HepG2 (cell line): ENCODE measurements around the gene MXRA8. TPM values are rescaled to one million over a fixed set of nuclear protein-coding genes. Genes with fewer than 3 reads are reported as not detected.

Experiments
- GLMP ChIP-seq: sonication (generic); formaldehyde crosslinking; IDR thresholded peaks from 2 replicates; pipeline ENCODE4 v1.9.0; 2021; ENCODE audit warnings: missing genetic modification reagents, mild to moderate bottlenecking, borderline replicate concordance
- HDAC1 ChIP-seq: sonication (generic); formaldehyde crosslinking; IDR thresholded peaks from 2 replicates; pipeline ENCODE4 v1.5.1; 2020; ENCODE audit warnings: mild to moderate bottlenecking, missing genetic modification reagents
- MAFK ChIP-seq, 2 experiments: IDR thresholded peaks in 1 of 2; conservative IDR thresholded peaks in 1 of 2; 2 replicates each; pipeline ENCODE4 v1.6.1; 2011; ENCODE audit warnings: improper control_type of control experiment in 2 of 2, low read length in 2 of 2
- MAX ChIP-seq: IDR thresholded peaks from 2 replicates; pipeline ENCODE4 v1.6.1; 2012; ENCODE audit warnings: inconsistent platforms
- NFIB ChIP-seq: sonication (generic); formaldehyde crosslinking; IDR thresholded peaks from 2 replicates; pipeline ENCODE4 v1.9.0; 2021; ENCODE audit warnings: missing genetic modification reagents, mild to moderate bottlenecking, borderline replicate concordance
- NFIC ChIP-seq: IDR thresholded peaks from 2 replicates; pipeline ENCODE4 v1.6.1; 2012; ENCODE audit warnings: mild to moderate bottlenecking, low read length, inconsistent platforms
- ONECUT2 ChIP-seq: sonication (generic); formaldehyde crosslinking; IDR thresholded peaks from 2 replicates; pipeline ENCODE4 v1.4.0; 2020; ENCODE audit warnings: missing genetic modification reagents
- SALL2 ChIP-seq: sonication (generic); formaldehyde crosslinking; IDR thresholded peaks from 2 replicates; pipeline ENCODE4 v1.8.1; 2023; ENCODE audit warnings: mild to moderate bottlenecking, missing genetic modification reagents, inconsistent platforms
- SNAI1 ChIP-seq: sonication (generic); formaldehyde crosslinking; IDR thresholded peaks from 2 replicates; pipeline ENCODE4 v1.5.0; 2020; ENCODE audit warnings: mild to moderate bottlenecking, missing genetic modification reagents, borderline replicate concordance
- SOX13 ChIP-seq, 3 experiments: fragments of 450-650 bp in 1 of 3; sonication (generic) in 1 of 3; formaldehyde crosslinking in 1 of 3; IDR thresholded peaks in 2 of 3; conservative IDR thresholded peaks in 1 of 3; 2 replicates each; pipeline versions ENCODE4 v1.5.0 to v1.6.1; 2016 to 2020; ENCODE audit warnings: antibody characterized with exemption in 1 of 3, mild to moderate bottlenecking in 1 of 3, missing compliant biosample characterization in 1 of 3, missing genetic modification reagents in 1 of 3, moderate library complexity in 1 of 3
- TBP ChIP-seq: sonication (generic); formaldehyde crosslinking; IDR thresholded peaks from 2 replicates; pipeline ENCODE4 v1.5.0; 2020; ENCODE audit warnings: missing genetic modification reagents
- TRIM24 ChIP-seq: sonication (generic); formaldehyde crosslinking; IDR thresholded peaks from 2 replicates; pipeline ENCODE4 v1.8.0; 2022; ENCODE audit warnings: mild to moderate bottlenecking, missing genetic modification reagents
- ZNF44 ChIP-seq: sonication (generic); formaldehyde crosslinking; IDR thresholded peaks from 2 replicates; pipeline ENCODE4 v1.5.1; 2020; ENCODE audit warnings: mild to moderate bottlenecking, missing genetic modification reagents
- ZNF460 ChIP-seq: sonication (generic); formaldehyde crosslinking; IDR thresholded peaks from 2 replicates; pipeline ENCODE4 v1.5.1; 2020; ENCODE audit warnings: missing genetic modification reagents, mild to moderate bottlenecking, borderline replicate concordance
- ZNF574 ChIP-seq: sonication (generic); formaldehyde crosslinking; IDR thresholded peaks from 2 replicates; pipeline ENCODE4 v1.4.0; 2020; ENCODE audit warnings: missing genetic modification reagents
- ZNF577 ChIP-seq: sonication (generic); formaldehyde crosslinking; IDR thresholded peaks from 2 replicates; pipeline ENCODE4 v1.4.0; 2020; ENCODE audit warnings: mild to moderate bottlenecking, low read depth, missing genetic modification reagents, borderline replicate concordance
- ZNF619 ChIP-seq: sonication (generic); formaldehyde crosslinking; IDR thresholded peaks from 2 replicates; pipeline ENCODE4 v1.4.0; 2020; ENCODE audit warnings: mild to moderate bottlenecking, missing genetic modification reagents
- ZNF790 ChIP-seq: sonication (generic); formaldehyde crosslinking; IDR thresholded peaks from 2 replicates; pipeline ENCODE4 v1.8.0; 2022; ENCODE audit warnings: missing genetic modification reagents, mild to moderate bottlenecking, borderline replicate concordance
- polyA plus RNA-seq, 8 experiments: library from polyadenylated mRNA; depleted of rRNA in 3 of 8; stranded (reverse) in 7 of 8; unstranded in 1 of 8; fragments of >200 nt; fragmentation: Illumina TruSeq in 4 of 8; extraction: Trizol in 4 of 8; gene quantifications; 2 replicates each; pipeline versions ENCODE4 v1.2.1 to v1.2.3, GENCODE V29; 2011 to 2016; ENCODE audit warnings: low read depth in 4 of 8, missing spikeins in 1 of 8, mixed read lengths in 1 of 8; ENCODE audit not compliant: insufficient read depth in 1 of 8
- total RNA-seq, 5 experiments: library from RNA; depleted of rRNA; stranded (reverse); fragments of >200 nt; fragmentation: Illumina TruSeq; extraction: Trizol; gene quantifications; 2 replicates each; pipeline ENCODE4 v1.2.3, GENCODE V29; 2016; ENCODE audit warnings: low read depth in 1 of 5
- TF ChIP-seq, protein P1 (sequence below): IDR thresholded peaks from 2 replicates; pipeline ENCODE4 v1.6.1; 2016; ENCODE audit warnings: low read depth
- TF ChIP-seq, protein P2 (sequence below): sonication (generic); formaldehyde crosslinking; conservative IDR thresholded peaks from 2 replicates; pipeline ENCODE4 v1.4.0; 2020; ENCODE audit warnings: missing genetic modification reagents
- TF ChIP-seq, protein P3 (sequence below): sonication (generic); formaldehyde crosslinking; IDR thresholded peaks from 2 replicates; pipeline ENCODE4 v1.5.0; 2020; ENCODE audit warnings: mild to moderate bottlenecking, missing genetic modification reagents

The MXRA8 gene
- total and polyA plus RNA-seq, 2 of the 13 experiments (the other 11 are each of a cell fraction or from before 2014, with no cell fraction given) = 19.8 to 44.8 TPM

DNA sequence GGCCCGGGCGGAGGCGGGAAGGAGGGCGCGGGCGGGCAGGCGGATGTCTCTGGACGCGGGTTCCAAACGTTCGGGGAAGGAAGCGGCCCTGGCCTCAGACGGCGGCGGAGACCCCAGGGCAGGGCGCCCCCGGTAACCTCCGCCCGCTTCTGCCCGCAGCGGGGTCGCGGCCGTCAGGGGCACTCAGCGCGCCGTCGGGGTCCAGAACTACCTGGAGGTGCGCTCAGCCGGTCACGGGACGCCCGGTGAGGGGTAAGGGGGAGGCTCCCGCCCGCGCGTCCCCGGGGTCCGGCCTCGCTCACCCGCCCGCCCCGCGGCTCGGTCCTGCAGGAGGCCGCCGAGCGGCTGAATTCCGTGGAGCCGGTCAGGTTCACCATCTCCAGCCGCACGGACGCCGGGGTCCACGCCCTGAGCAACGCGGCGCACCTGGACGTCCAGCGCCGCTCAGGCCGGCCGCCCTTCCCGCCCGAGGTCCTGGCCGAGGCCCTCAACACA is 49.6 kb downstream of the MXRA8 start (continued):
- TF ChIP-seq, protein P1, sequence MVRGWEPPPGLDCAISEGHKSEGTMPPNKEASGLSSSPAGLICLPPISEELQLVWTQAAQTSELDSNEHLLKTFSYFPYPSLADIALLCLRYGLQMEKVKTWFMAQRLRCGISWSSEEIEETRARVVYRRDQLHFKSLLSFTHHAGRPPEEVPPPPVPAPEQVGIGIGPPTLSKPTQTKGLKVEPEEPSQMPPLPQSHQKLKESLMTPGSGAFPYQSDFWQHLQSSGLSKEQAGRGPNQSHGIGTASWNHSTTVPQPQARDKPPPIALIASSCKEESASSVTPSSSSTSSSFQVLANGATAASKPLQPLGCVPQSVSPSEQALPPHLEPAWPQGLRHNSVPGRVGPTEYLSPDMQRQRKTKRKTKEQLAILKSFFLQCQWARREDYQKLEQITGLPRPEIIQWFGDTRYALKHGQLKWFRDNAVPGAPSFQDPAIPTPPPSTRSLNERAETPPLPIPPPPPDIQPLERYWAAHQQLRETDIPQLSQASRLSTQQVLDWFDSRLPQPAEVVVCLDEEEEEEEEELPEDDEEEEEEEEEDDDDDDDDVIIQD (CRISPR knock-in tag) = no peak
- no peak for TF ChIP-seq SALL2
- TF ChIP-seq, protein P2, sequence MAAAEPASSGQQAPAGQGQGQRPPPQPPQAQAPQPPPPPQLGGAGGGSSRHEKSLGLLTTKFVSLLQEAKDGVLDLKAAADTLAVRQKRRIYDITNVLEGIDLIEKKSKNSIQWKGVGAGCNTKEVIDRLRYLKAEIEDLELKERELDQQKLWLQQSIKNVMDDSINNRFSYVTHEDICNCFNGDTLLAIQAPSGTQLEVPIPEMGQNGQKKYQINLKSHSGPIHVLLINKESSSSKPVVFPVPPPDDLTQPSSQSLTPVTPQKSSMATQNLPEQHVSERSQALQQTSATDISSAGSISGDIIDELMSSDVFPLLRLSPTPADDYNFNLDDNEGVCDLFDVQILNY (CRISPR knock-in tag) = no peak
- no peak for TF ChIP-seq ZNF574
- no peak for TF ChIP-seq MAFK (conservative IDR thresholded peaks at IDR 0.05 in 1 of 2, IDR thresholded peaks at IDR 0.05 in 1 of 2; ENCODE audit: low read length in 2 of 2)
- TF ChIP-seq ZNF577 (CRISPR knock-in tag) = no peak
- no peak for TF ChIP-seq TBP (CRISPR knock-in tag)
- TF ChIP-seq ZNF619 = no peak
- no peak for TF ChIP-seq SOX13 (IDR thresholded peaks at IDR 0.05)
- no peak for TF ChIP-seq SOX13 (CRISPR knock-in tag; conservative IDR thresholded peaks at IDR 0.05 in 1 of 2, IDR thresholded peaks at IDR 0.05 in 1 of 2)
- no peak for TF ChIP-seq ZNF44 (CRISPR knock-in tag)
- TF ChIP-seq GLMP = no peak
- TF ChIP-seq, protein P3, sequence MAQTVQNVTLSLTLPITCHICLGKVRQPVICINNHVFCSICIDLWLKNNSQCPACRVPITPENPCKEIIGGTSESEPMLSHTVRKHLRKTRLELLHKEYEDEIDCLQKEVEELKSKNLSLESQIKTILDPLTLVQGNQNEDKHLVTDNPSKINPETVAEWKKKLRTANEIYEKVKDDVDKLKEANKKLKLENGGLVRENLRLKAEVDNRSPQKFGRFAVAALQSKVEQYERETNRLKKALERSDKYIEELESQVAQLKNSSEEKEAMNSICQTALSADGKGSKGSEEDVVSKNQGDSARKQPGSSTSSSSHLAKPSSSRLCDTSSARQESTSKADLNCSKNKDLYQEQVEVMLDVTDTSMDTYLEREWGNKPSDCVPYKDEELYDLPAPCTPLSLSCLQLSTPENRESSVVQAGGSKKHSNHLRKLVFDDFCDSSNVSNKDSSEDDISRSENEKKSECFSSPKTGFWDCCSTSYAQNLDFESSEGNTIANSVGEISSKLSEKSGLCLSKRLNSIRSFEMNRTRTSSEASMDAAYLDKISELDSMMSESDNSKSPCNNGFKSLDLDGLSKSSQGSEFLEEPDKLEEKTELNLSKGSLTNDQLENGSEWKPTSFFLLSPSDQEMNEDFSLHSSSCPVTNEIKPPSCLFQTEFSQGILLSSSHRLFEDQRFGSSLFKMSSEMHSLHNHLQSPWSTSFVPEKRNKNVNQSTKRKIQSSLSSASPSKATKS = no peak
- TF ChIP-seq SNAI1 (CRISPR knock-in tag) = no peak
- TF ChIP-seq HDAC1 (CRISPR knock-in tag) = no peak
- TF ChIP-seq NFIB (CRISPR knock-in tag) = no peak
- no peak for TF ChIP-seq MAX
- no peak for TF ChIP-seq ZNF460 (CRISPR knock-in tag)
- peak; percentile 91 for TF ChIP-seq ZNF790 (CRISPR knock-in tag)
- TF ChIP-seq ONECUT2 (CRISPR knock-in tag) = no peak
- no peak for TF ChIP-seq NFIC
- TF ChIP-seq TRIM24 (CRISPR knock-in tag) = no peak
